Measurements from ENCODE around the gene ZNF548. TPM values are rescaled to one million over a fixed set of nuclear protein-coding genes. Genes with fewer than 3 reads are reported as not detected.

The ZNF548 gene
- total and polyA plus RNA-seq, 10 donors: 12.4 to 48.2 (median 29.8) TPM

- Histone ChIP-seq H3K4me1 (peaks cover 3 to 45% (median 18%) of the 10 kb centered on the region in 6 donors), H3K9me3 (peaks cover 0 to 85% (median 69%) of the 10 kb centered on the region in 8 donors), H3K4me3 (no peak overlapping the region), H3K27me3 (replicated peaks in 1 of 7) (no peaks in the 10 kb centered on the region), H3K27ac (peak overlapping the region in 5 of 8 donors; percentile 9 to 49 (median 16)), H3K36me3 (peaks cover 8 to 53% (median 41%) of the 10 kb centered on the region in 6 donors)
- TF ChIP-seq POLR2AphosphoS5 (IDR thresholded peaks at IDR 0.05): no peak
- TF ChIP-seq POLR2A (IDR thresholded peaks at IDR 0.05): no peak
- TF ChIP-seq, protein P1, sequence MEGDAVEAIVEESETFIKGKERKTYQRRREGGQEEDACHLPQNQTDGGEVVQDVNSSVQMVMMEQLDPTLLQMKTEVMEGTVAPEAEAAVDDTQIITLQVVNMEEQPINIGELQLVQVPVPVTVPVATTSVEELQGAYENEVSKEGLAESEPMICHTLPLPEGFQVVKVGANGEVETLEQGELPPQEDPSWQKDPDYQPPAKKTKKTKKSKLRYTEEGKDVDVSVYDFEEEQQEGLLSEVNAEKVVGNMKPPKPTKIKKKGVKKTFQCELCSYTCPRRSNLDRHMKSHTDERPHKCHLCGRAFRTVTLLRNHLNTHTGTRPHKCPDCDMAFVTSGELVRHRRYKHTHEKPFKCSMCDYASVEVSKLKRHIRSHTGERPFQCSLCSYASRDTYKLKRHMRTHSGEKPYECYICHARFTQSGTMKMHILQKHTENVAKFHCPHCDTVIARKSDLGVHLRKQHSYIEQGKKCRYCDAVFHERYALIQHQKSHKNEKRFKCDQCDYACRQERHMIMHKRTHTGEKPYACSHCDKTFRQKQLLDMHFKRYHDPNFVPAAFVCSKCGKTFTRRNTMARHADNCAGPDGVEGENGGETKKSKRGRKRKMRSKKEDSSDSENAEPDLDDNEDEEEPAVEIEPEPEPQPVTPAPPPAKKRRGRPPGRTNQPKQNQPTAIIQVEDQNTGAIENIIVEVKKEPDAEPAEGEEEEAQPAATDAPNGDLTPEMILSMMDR (IDR thresholded peaks at IDR 0.05 in 8 of 11, conservative IDR thresholded peaks at IDR 0.05 in 3 of 11): no peak
- intact Hi-C loops (cut with DNase I; ENCODE audit: low total_unique reads): no loop called here
- no peak for DNase-seq
These were observed 30.4 kb upstream of the ZNF548 start for GRCh38 chr19:57359300-57359699.

DNA sequence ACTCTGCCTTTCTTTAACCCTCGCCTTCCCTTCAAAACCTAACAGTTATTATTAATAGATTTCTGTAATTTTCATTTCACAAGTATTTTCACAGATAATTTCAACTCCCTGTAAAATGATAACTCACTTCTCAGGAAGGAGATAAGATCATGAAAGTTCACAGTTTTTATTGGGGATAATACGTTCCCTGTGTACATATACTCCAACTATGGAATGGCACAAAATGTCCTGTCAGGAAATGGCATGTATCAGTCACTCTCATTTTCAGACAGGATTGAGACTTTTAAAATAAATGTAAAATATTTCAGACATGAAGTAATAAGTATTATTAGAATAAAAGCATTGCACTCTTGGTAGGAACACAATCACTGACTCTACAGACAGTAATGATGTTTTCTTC lies 27.2 kb upstream of the ZNF548 start:
- DNase-seq: no peak
- H3K27ac ChIP-seq: peak overlapping the region; percentile 76 to 98 (median 96)
- H3K27me3 ChIP-seq (replicated peaks in 1 of 7): no peaks in the 10 kb centered on the region
- intact Hi-C loops (cut with DNase I; ENCODE audit: low total_unique reads): no loop called here
- WGBS, 5 donors: 66 to 84% (median 72%) methylated on average over 2 of the region's 2 CpGs
- peaks cover 0 to 77% (median 47%) of the 10 kb centered on the region in 8 donors for H3K9me3 ChIP-seq
- peaks cover 3 to 50% (median 22%) of the 10 kb centered on the region in 6 donors for H3K4me1 ChIP-seq
- no peak for TF ChIP-seq POLR2A (IDR thresholded peaks at IDR 0.05)
- TF ChIP-seq POLR2AphosphoS5 (IDR thresholded peaks at IDR 0.05): no peak
- TF ChIP-seq, protein P1 (IDR thresholded peaks at IDR 0.05 in 8 of 11, conservative IDR thresholded peaks at IDR 0.05 in 3 of 11): no peak
- H3K4me3 ChIP-seq: peak overlapping the region in 4 of 8 donors; percentile 63 to 89 (median 73)
- peaks cover 4 to 40% (median 10%) of the 10 kb centered on the region in 6 donors for H3K36me3 ChIP-seq

- Histone ChIP-seq H3K27ac (peak within 1 kb of the TSS; percentile 76 to 98 (median 96)), H3K4me1 (peaks cover 3 to 50% (median 22%) of the 10 kb centered on the region in 6 donors), H3K4me3 (peak within 1 kb of the TSS; percentile 57 to 89 (median 63)), H3K27me3 (replicated peaks in 1 of 7) (no peaks in the 10 kb centered on the region), H3K9me3 (peaks cover 0 to 71% (median 40%) of the 10 kb centered on the region in 8 donors), H3K36me3 (peaks cover 0 to 33% (median 7%) of the 10 kb centered on the region in 6 donors)
- intact Hi-C loops (cut with DNase I; ENCODE audit: low total_unique reads): no loop called here
- 1 to 4% (median 2%) methylated on average over 16 to 47 of the region's 47 CpGs for WGBS, 5 donors
- TF ChIP-seq POLR2AphosphoS5 (IDR thresholded peaks at IDR 0.05) (peak; percentile 93 to 97 (median 94)), POLR2A (IDR thresholded peaks at IDR 0.05) (peak; percentile 11 to 15 (median 14))
- TF ChIP-seq, protein P1 (IDR thresholded peaks at IDR 0.05 in 8 of 11, conservative IDR thresholded peaks at IDR 0.05 in 3 of 11): no peak
- peak; percentile 98 for DNase-seq
These were observed 26.5 kb upstream of the ZNF548 start, which contains the start of the genes TRAPPC2B and ZNF547 for GRCh38 chr19:57362997-57363687. Gene TRAPPC2B (plus strand): TSS chr19:57363551. CDS start chr19:57364834, 1,283 bp downstream. Gene ZNF547 (plus strand): TSS chr19:57363551. CDS start chr19:57368556, 5,005 bp downstream.

DNA sequence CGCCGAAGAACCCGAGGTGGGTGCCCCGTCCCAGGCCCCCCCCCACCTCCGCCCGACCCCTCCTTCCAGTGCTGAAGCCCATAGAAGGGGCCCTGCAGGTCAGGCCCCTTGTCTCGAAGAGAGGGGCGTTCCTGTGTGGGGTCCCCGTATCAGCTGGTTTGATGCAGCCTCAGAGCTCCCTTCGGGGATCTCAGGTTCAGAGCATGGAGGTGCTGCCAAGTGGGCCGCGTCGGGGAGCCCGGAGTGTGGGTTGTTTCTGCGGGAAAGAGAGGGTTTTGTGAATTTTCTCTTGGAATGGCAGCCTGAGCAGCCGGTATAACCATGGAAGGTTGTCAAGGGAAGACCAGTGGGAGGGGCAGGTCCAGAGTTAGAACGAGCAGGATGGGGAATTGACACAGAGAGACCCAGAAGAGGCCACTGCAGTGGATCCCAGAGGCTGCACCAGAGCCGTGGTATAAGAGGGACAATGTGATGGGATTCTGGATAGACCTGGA lies 25.9 kb upstream of the ZNF548 start:
- Histone ChIP-seq H3K9me3 (peaks cover 0 to 65% (median 34%) of the 10 kb centered on the region in 8 donors), H3K4me3 (peak overlapping the region; percentile 57 to 89 (median 63)), H3K4me1 (peaks cover 3 to 47% (median 20%) of the 10 kb centered on the region in 6 donors), H3K36me3 (peaks cover 0 to 33% (median 5%) of the 10 kb centered on the region in 6 donors), H3K27me3 (replicated peaks in 1 of 7) (no peaks in the 10 kb centered on the region), H3K27ac (peak overlapping the region; percentile 73 to 98 (median 96))
- intact Hi-C loops (cut with DNase I; ENCODE audit: low total_unique reads): no loop called here
- DNase-seq: no peak
- 1 to 3% (median 1%) methylated on average over 13 to 18 of the region's 18 CpGs for WGBS, 5 donors
- TF ChIP-seq POLR2A (IDR thresholded peaks at IDR 0.05): no peak
- TF ChIP-seq POLR2AphosphoS5 (IDR thresholded peaks at IDR 0.05): no peak
- TF ChIP-seq, protein P1 (IDR thresholded peaks at IDR 0.05 in 8 of 11, conservative IDR thresholded peaks at IDR 0.05 in 3 of 11): no peak

All from spleen (tissue), 11 donors.